ENCODE data around the gene FMR1NB.

The FMR1NB gene

GRCh38 chrX:147978931-147979330 lies 2.2 kb upstream of the FMR1NB start:
- H3K4me1 ChIP-seq (ENCODE audit: insufficient read depth, low read length): no peaks in the 10 kb centered on the region
- no peak for DNase-seq
- no peak overlapping the region for H3K9ac ChIP-seq (ENCODE audit: low read depth, low read length)
- no peak for ATAC-seq (ENCODE audit: insufficient read depth, low read depth)
- H3K36me3 ChIP-seq (ENCODE audit: insufficient read depth, low read length): no peaks in the 10 kb centered on the region
- no peak overlapping the region; the same call in 1 of the 2 replicates for H2AFZ ChIP-seq (ENCODE audit: low read depth, low read length)
- no peak overlapping the region for H3K27ac ChIP-seq (ENCODE audit: low read length)
- no peaks in the 10 kb centered on the region for H3K27me3 ChIP-seq (ENCODE audit: insufficient read depth, low read length, poor library complexity)
- no peaks in the 10 kb centered on the region for H4K20me1 ChIP-seq (ENCODE audit: insufficient read depth, low read length)
- TF ChIP-seq EZH2 (IDR thresholded peaks at IDR 0.05; ENCODE audit: borderline replicate concordance, low read depth, low read length, severe bottlenecking): no peak
- no peak for TF ChIP-seq CTCF (IDR thresholded peaks at IDR 0.05; ENCODE audit: borderline replicate concordance, extremely low read depth, low read length, poor library complexity, severe bottlenecking)
- no peaks in the 10 kb centered on the region for H3K9me3 ChIP-seq (ENCODE audit: insufficient read depth, low read length, severe bottlenecking)
- no peak overlapping the region for H3K4me2 ChIP-seq (ENCODE audit: insufficient read depth, low read length)
- no peak overlapping the region for H3K4me3 ChIP-seq (ENCODE audit: low read depth in 1 of 2, low read length in 2 of 2)
- H3K79me2 ChIP-seq (ENCODE audit: insufficient read depth, low read length): no peaks in the 10 kb centered on the region

GRCh38 chrX:148020329-148020728 lies 39.2 kb downstream of the FMR1NB start:
- H3K4me1 ChIP-seq (ENCODE audit: insufficient read depth, low read length): no peaks in the 10 kb centered on the region
- no peak overlapping the region for H3K4me3 ChIP-seq (ENCODE audit: low read depth in 1 of 2, low read length in 2 of 2)
- no peaks in the 10 kb centered on the region for H3K9me3 ChIP-seq (ENCODE audit: insufficient read depth, low read length, severe bottlenecking)
- no peak for TF ChIP-seq EZH2 (IDR thresholded peaks at IDR 0.05; ENCODE audit: borderline replicate concordance, low read depth, low read length, severe bottlenecking)
- no peak for TF ChIP-seq CTCF (IDR thresholded peaks at IDR 0.05; ENCODE audit: borderline replicate concordance, extremely low read depth, low read length, poor library complexity, severe bottlenecking)
- H3K27me3 ChIP-seq (ENCODE audit: insufficient read depth, low read length, poor library complexity): no peaks in the 10 kb centered on the region
- H3K79me2 ChIP-seq (ENCODE audit: insufficient read depth, low read length): no peaks in the 10 kb centered on the region
- no peak overlapping the region for H3K9ac ChIP-seq (ENCODE audit: low read depth, low read length)
- no peaks in the 10 kb centered on the region for H3K36me3 ChIP-seq (ENCODE audit: insufficient read depth, low read length)
- DNase-seq (no peak), ATAC-seq (ENCODE audit: insufficient read depth, low read depth) (no peak)
- H3K27ac ChIP-seq (ENCODE audit: low read length): no peak overlapping the region
- H4K20me1 ChIP-seq (ENCODE audit: insufficient read depth, low read length): no peaks in the 10 kb centered on the region
- no peak overlapping the region for H3K4me2 ChIP-seq (ENCODE audit: insufficient read depth, low read length)
- no peak overlapping the region for H2AFZ ChIP-seq (ENCODE audit: low read depth, low read length)

GRCh38 chrX:148024425-148025148 lies 43.5 kb downstream of the FMR1NB start:
- Histone ChIP-seq H3K9me3 (ENCODE audit: insufficient read depth, low read length, severe bottlenecking) (no peaks in the 10 kb centered on the region), H3K27me3 (ENCODE audit: insufficient read depth, low read length, poor library complexity) (no peaks in the 10 kb centered on the region), H3K4me2 (ENCODE audit: insufficient read depth, low read length) (no peak overlapping the region), H4K20me1 (ENCODE audit: insufficient read depth, low read length) (no peaks in the 10 kb centered on the region), H3K4me3 (ENCODE audit: low read depth in 1 of 2, low read length in 2 of 2) (no peak overlapping the region), H3K9ac (ENCODE audit: low read depth, low read length) (no peak overlapping the region), H3K79me2 (ENCODE audit: insufficient read depth, low read length) (no peaks in the 10 kb centered on the region), H3K4me1 (ENCODE audit: insufficient read depth, low read length) (no peaks in the 10 kb centered on the region), H2AFZ (ENCODE audit: low read depth, low read length) (no peak overlapping the region), H3K27ac (ENCODE audit: low read length) (no peak overlapping the region), H3K36me3 (ENCODE audit: insufficient read depth, low read length) (no peaks in the 10 kb centered on the region)
- ATAC-seq (ENCODE audit: insufficient read depth, low read depth) (no peak), DNase-seq (no peak)
- TF ChIP-seq EZH2 (IDR thresholded peaks at IDR 0.05; ENCODE audit: borderline replicate concordance, low read depth, low read length, severe bottlenecking) (no peak), CTCF (IDR thresholded peaks at IDR 0.05; ENCODE audit: borderline replicate concordance, extremely low read depth, low read length, poor library complexity, severe bottlenecking) (no peak)
